RWPE2 (cell line): ENCODE results near the gene MYOM1.

Experiments used
- ATAC-seq: fragments of 200-7000 bp; cut with Tn5 transposase; 3 replicates; pipeline ENCODE4 v1.9.1; 2021; ENCODE audit warnings: low read depth
- DNase-seq: peaks from one replicate; pipeline ENCODE4 v3.0.0-alpha.2; 2020; ENCODE audit warnings: low spot score
- H3K27ac ChIP-seq: fragments of 450-650 bp; 2 replicates; pipeline ENCODE4 v1.5.1; 2017; ENCODE audit warnings: mild to moderate bottlenecking; ENCODE audit not compliant: poor library complexity, severe bottlenecking
- H3K27me3 ChIP-seq: fragments of 250-450 bp; sonication (Bioruptor Pico); 2 replicates; pipeline ENCODE4 v1.5.1; 2021; ENCODE audit warnings: mild to moderate bottlenecking, moderate library complexity; ENCODE audit not compliant: insufficient read depth, poor library complexity, severe bottlenecking
- H3K36me3 ChIP-seq: fragments of 250-450 bp; sonication (Bioruptor Pico); 2 replicates; pipeline ENCODE4 v1.5.1; 2020; ENCODE audit warnings: low read depth, mild to moderate bottlenecking, moderate library complexity
- H3K4me1 ChIP-seq: fragments of 250-450 bp; sonication (Bioruptor Pico); 2 replicates; pipeline ENCODE4 v1.5.1; 2021; ENCODE audit warnings: mild to moderate bottlenecking, moderate library complexity; ENCODE audit not compliant: insufficient read depth, poor library complexity, severe bottlenecking
- H3K4me3 ChIP-seq: fragments of 250-450 bp; sonication (Bioruptor Pico); 2 replicates; pipeline ENCODE4 v1.5.1; 2021; ENCODE audit warnings: mild to moderate bottlenecking, moderate library complexity; ENCODE audit not compliant: severe bottlenecking
- H3K9me3 ChIP-seq: fragments of 250-450 bp; sonication (Bioruptor Pico); 2 replicates; pipeline ENCODE4 v1.5.1; 2021; ENCODE audit warnings: mild to moderate bottlenecking, moderate library complexity; ENCODE audit not compliant: severe bottlenecking
- CTCF ChIP-seq: fragments of 450-650 bp; IDR thresholded peaks from one replicate; pipeline ENCODE4 v1.5.1; 2017; ENCODE audit warnings: mild to moderate bottlenecking, moderate library complexity; ENCODE audit not compliant: poor library complexity, severe bottlenecking

The MYOM1 gene

GRCh38 chr18:3048820-3049349, 170.9 kb downstream of the MYOM1 start:
- H3K27ac ChIP-seq, result no peak overlapping the region
- H3K27me3 ChIP-seq, result no peaks in the 10 kb centered on the region
- H3K9me3 ChIP-seq, result no peaks in the 10 kb centered on the region
- no peaks in the 10 kb centered on the region for H3K36me3 ChIP-seq
- ATAC-seq (no peak), DNase-seq (no peak)
- H3K4me1 ChIP-seq, result peaks cover 9% of the 10 kb centered on the region
- TF ChIP-seq CTCF, result no peak
- no peak overlapping the region for H3K4me3 ChIP-seq

- Histone ChIP-seq H3K4me3 (no peak overlapping the region), H3K9me3 (no peaks in the 10 kb centered on the region), H3K27me3 (no peaks in the 10 kb centered on the region), H3K36me3 (no peaks in the 10 kb centered on the region), H3K27ac (no peak overlapping the region), H3K4me1 (peaks cover 9% of the 10 kb centered on the region)
- DNase-seq (no peak), ATAC-seq (no peak)
- TF ChIP-seq CTCF, result no peak
Measured at GRCh38 chr18:3048121-3048520, 171.6 kb downstream of the MYOM1 start.

GRCh38 chr18:3046216-3046808, 173.5 kb downstream of the MYOM1 start:
- DNase-seq, result no peak
- H3K9me3 ChIP-seq, result no peaks in the 10 kb centered on the region
- H3K27me3 ChIP-seq, result no peaks in the 10 kb centered on the region
- ATAC-seq, result no peak
- no peaks in the 10 kb centered on the region for H3K36me3 ChIP-seq
- H3K4me1 ChIP-seq, result peaks cover 9% of the 10 kb centered on the region
- TF ChIP-seq CTCF, result no peak
- no peak overlapping the region for H3K4me3 ChIP-seq
- no peak overlapping the region for H3K27ac ChIP-seq

- Histone ChIP-seq H3K27me3 (no peaks in the 10 kb centered on the region), H3K4me1 (peaks cover 9% of the 10 kb centered on the region), H3K4me3 (no peak overlapping the region), H3K9me3 (no peaks in the 10 kb centered on the region), H3K36me3 (no peaks in the 10 kb centered on the region), H3K27ac (no peak overlapping the region)
- DNase-seq (no peak), ATAC-seq (peak; percentile 36; the same call in 2 of the 3 replicates)
- no peak for TF ChIP-seq CTCF
Measured at GRCh38 chr18:3044931-3045698, 174.7 kb downstream of the MYOM1 start.

- DNase-seq (no peak), ATAC-seq (no peak)
- H3K27ac ChIP-seq, result no peak overlapping the region
- TF ChIP-seq CTCF, result no peak
- no peaks in the 10 kb centered on the region for H3K9me3 ChIP-seq
- H3K4me3 ChIP-seq, result no peak overlapping the region
- no peaks in the 10 kb centered on the region for H3K36me3 ChIP-seq
- H3K4me1 ChIP-seq, result peaks cover 12% of the 10 kb centered on the region
- no peaks in the 10 kb centered on the region for H3K27me3 ChIP-seq
Measured at GRCh38 chr18:3042379-3042778, 177.4 kb downstream of the MYOM1 start.
